Mammary epithelial cell (primary cell): Measurements from ENCODE around the gene ST6GALNAC3.

Experiments used
- CTCF ChIP-seq, 2 donors: IDR thresholded peaks in 1 of 2; conservative IDR thresholded peaks in 1 of 2; 2 replicates each; pipeline ENCODE4 v1.5.1; 2011 to 2012; ENCODE audit warnings: inconsistent platforms in 2 of 2, low read length in 2 of 2, mild to moderate bottlenecking in 2 of 2, control low read depth in 1 of 2, low read depth in 1 of 2; ENCODE audit not compliant: insufficient read depth in 1 of 2; ENCODE audit errors: extremely low read depth in 1 of 2
- EZH2 ChIP-seq: IDR thresholded peaks from 2 replicates; pipeline ENCODE4 v1.6.1; 2012; ENCODE audit warnings: low read length, inconsistent platforms, borderline replicate concordance

GRCh38 chr1:76501586-76502219 is 427.2 kb downstream of the ST6GALNAC3 start:
- no peak for TF ChIP-seq EZH2
- TF ChIP-seq CTCF (conservative IDR thresholded peaks at IDR 0.05 in 1 of 2, IDR thresholded peaks at IDR 0.05 in 1 of 2; ENCODE audit: extremely low read depth in 1 of 2, insufficient read depth in 1 of 2, low read depth in 1 of 2, low read length in 2 of 2): no peak
